ENCODE measurements around the gene AQP5.

The AQP5 gene

GRCh38 chr12:49961111-49961922 lies at the start of gene AQP5:
AQP5 (plus strand) TSS chr12:49961872; CDS start chr12:49962018, 146 bp downstream.
- no peak for DNase-seq (ENCODE audit: low read depth)

GRCh38 chr12:49912345-49913255 lies 49.1 kb upstream of the AQP5 start:
- no peak for DNase-seq (ENCODE audit: low read depth)

DNA sequence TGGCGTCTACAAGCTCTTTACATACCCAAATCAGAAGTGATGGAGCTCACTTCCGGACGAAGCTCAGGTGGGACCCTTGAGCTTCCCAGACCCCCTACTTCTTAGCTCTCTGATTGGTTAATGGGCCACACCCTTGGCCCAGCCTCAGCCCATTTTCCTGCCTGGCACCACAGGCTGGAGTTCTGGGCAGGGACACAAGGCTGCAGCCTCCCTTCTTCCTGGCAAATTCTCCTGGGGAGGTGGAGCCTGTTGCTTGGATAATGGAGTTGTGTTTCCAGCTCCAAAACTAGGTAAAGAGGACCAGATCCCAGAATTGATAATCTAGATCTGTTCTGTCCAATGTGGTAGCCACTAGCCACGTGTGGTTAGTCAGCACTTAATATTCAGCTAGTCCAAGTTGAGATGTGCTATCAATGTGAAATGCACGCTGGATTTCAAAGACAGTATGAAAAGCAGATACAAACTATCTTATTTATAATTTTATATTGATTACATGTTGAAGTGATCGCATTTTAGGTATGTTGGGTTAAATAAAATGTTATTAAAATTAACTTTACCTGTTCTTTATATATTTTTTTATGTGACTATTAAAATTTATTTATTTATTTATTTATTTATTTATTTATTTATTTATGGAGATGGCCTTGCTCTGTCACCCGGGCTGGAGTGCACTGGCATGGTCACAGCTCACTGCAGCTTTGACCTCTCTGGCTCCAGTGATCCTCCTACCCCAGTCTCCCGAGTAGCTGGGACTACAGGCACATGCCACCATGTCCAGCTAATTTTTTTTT lies 45.3 kb upstream of the AQP5 start:
- no peak for DNase-seq (ENCODE audit: low read depth)

DNA sequence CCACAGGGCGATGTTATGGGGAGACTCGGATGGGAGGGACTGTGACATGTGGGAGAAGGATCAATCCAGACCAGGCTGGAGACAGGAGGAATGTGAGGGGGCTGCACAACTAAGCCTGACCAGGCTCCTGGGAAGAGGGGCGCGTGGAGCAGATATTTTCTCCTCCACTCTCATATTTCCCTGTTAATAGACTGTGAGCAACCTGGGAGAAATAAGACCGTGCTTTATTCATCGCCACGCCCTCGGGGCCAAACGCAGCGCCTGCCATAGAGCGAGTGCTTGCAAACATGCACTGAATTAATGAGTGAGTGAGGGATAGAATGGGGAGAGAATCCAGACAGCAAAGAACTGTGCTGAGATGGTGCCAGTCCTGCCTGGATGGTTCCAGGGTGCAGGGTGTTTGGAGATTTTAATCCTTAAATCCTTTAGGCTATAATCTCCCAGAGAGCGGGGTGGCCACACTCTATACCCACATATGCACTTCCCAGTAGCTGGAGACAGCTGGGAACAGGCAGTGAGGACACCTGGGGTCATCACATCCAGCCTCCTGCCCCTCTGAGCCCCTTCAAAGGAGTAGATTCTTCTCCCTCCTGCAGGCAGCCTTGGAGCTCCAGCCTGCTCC lies 44.4 kb upstream of the AQP5 start:
- DNase-seq (ENCODE audit: low read depth): no peak

GRCh38 chr12:49917788-49918173 lies 43.9 kb upstream of the AQP5 start:
- DNase-seq (ENCODE audit: low read depth): no peak

DNA sequence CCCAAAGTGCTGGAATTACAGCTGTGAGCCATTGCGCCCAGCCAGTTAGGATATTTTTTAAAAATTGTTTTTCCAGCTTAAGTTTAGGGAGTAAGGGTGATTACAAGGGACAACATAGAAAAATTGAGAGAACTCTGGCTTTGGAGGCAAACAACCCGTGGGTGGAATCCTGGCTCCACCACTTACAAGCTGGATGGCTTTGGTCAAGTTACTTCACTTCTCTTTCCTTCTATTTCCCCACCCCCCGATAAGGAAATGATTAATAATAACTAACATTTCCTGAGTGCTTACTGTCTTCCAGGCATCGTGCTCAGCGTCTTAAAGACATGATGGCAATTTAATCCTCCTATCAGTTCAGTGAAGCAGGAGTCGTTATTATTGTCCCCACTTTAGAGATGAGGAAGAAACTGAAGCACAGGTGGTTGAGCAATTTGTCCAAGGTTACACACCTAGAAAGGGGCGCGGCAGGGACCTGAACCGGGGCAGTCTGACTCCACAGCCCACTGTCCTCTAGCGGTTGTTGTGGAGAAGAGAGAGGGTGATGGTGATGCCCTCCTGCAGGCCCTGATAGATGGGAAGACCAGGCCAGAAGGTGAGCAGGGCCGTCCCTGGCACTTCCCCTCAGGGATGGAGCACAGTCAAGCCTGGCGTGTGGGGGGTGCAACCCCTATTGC lies 41.3 kb upstream of the AQP5 start:
- peak; percentile 80 for DNase-seq (ENCODE audit: low read depth)

- DNase-seq (ENCODE audit: low read depth): no peak
These were observed 40.8 kb upstream of the AQP5 start for GRCh38 chr12:49920915-49921286.

- no peak for DNase-seq (ENCODE audit: low read depth)
These were observed 40.4 kb upstream of the AQP5 start for GRCh38 chr12:49921299-49921698.

GRCh38 chr12:49921936-49922335 lies 39.7 kb upstream of the AQP5 start:
- DNase-seq (ENCODE audit: low read depth): no peak

DNA sequence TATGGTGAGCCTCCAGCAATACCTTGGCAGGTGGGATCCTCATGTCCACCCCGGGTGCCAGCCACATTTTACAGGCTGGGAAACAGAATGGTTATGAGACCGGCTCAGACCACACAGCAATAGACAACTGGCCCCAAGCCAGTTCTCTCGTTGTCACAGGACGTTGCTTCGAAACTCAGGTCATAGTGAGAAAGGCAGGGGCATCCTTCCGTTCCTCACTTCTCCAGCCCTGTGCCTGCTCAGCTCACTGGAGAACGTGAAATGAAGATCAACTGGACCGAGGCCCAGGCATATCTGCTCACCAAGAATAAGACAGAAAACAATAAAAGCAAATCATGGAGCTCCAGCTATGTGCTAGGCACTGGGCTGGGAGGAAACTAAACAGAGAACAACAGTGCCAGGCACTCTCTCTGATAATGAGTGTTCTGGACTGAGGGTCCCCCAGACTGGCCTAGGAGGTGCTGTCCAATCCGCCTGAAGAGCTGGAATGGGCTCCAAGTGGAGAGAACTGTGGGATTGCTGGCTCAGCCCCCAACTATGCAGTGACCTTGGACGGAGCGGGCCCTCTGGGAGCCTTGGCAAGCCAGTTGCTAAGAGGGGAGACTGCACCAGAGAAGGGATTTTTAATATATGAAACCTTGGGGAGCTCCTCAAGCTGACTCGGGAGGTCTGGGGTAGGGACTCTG lies 39.2 kb upstream of the AQP5 start:
- DNase-seq (ENCODE audit: low read depth): peak; percentile 20

DNA sequence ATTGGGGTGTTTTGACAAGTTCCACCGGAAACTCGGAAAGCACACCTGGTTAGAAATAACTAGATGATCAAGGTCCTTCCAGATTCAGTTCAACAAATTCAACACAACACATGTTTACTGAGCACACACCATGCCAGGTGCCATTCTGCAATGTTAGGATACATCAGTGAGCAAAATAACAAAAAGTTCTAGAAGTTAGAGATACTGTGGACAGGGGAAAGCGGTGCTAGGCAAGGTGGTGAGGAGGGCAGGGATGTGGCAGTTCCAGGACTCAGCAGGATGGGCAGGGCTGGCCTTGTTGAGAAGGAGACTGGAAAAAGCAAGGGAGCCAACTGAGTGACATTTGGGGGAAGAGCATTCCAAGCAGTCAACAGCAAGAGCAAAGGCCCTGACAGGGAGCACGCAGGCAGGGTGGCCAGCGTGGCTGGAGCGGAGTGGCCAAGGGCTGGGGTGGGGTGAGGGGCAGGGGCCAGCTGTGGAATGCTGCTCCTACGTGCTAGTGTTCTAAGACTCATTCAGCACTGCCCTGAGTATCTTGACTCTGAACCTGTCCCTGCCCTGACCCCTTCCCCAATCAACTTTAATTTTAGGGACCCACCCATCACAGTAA lies 38.5 kb upstream of the AQP5 start:
- no peak for DNase-seq (ENCODE audit: low read depth)

DNA sequence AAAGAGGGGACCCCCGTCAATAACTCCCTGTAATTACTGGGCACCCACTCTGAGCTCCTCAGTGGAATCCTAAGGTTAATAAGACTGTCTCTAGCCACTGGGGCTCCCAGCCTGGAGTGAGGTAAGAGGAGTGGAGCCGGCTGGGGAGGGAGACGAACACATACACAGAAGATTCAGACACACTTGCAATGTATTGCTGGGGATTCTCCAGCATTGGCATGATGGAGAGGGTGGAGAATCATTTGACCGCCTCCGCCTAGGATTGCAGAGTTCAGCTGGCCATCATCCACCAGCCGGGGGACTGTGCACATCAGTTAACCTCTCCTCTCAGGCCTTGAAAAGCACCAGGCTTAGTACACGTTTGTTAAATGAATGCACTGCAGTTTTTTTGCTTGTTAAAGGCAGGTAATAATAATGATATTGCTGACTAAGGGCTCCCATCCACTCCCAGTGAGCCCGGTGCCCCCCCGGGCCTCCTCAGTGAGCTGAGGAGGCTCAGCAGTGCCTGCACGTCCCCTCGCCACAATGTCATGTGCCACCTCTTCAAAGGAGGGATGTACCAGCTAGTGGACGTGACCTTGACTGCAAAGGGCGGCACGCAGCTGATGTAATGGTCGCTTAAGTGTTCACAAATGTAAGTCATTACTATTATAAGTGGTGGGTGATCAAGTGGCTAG lies 37.7 kb upstream of the AQP5 start:
- DNase-seq (ENCODE audit: low read depth): no peak

DNA sequence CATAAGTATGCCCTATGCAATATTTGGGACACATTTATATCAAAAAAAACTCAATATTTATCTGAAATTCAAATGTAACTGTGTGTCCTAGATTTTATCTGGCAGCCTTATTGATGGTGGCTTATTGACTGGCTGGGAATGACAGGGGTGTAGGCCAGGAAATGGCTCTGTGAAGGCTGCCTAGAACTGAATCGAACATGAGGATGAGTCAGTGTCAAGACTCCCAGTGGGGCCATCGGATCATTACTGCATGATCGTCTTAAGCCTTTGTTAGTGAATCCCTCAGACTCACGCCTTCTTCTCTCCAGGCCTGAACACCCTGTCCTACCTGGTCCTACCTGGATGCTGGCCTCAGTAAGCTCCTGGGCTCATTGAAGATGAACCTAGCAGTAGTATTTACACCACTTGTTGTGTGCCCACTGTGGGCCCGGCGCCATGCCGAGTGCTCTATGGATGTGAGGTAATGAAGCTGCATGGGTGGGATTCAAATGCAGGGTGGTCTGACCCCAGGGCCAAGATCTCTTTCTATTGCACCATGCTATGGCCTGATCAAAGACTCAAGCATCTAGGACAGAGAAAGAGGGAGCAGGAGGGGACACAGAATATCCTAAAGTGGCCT lies 36.9 kb upstream of the AQP5 start:
- DNase-seq (ENCODE audit: low read depth): no peak

DNA sequence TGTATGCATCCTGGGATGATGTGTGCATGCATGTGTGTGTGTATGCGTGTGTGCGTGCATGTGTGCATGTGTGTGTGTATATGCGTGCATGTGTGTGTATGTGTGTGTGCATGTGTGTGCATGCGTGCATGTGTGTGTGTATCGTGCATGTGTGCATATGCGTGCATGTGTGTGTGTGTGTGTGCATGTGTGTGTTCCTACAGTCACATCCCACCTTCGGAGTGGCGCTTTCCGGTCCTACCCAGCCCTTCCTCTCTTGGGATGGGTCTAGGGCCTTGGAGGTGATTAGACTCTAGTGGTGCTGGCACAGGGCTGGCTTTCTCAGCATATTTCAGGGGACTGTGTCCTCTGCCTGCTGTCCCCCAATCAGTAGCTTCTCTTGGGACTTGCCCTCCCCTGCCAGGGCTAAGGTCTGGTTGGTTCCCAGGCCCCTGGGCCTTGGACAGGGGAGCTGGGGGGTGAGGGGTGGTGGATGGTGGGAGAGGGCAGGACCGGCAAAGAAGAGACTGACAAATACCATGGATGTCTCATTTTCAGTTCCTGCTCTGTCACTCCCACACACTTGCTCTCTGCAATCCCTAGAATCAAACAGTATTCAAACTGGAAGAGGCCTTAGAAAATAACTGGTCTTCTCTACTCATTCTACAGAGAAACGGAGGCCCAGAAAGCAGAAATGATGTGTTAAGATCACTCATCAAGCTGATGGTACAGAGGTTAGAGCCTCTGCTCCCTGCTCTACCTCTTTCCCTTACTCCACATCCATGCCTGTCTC lies 36.1 kb upstream of the AQP5 start:
- peak; percentile 29 for DNase-seq (ENCODE audit: low read depth)

- DNase-seq (ENCODE audit: low read depth): no peak
These were observed 33.2 kb upstream of the AQP5 start for GRCh38 chr12:49928471-49928870.

- DNase-seq (ENCODE audit: low read depth): no peak
These were observed 32.1 kb upstream of the AQP5 start for GRCh38 chr12:49929581-49929980.

- peak; percentile 82 for DNase-seq (ENCODE audit: low read depth)
These were observed 31.0 kb upstream of the AQP5 start for GRCh38 chr12:49930515-49931288.

GRCh38 chr12:49932023-49932422 lies 29.6 kb upstream of the AQP5 start:
- no peak for DNase-seq (ENCODE audit: low read depth)
